SU-DHL-6 (cell line): Measurements from ENCODE around the gene SLC5A10.

ENCODE experiments used
- H2AFZ ChIP-seq: fragments of 200-600 bp; sonication (generic); 2 replicates; pipeline ENCODE4 v1.6.1; 2014; ENCODE audit warnings: low read depth, mild to moderate bottlenecking, moderate library complexity, mixed read lengths, antibody characterized with exemption, low read length; ENCODE audit not compliant: severe bottlenecking
- H3F3A ChIP-seq: fragments of 200-600 bp; shearing (Covaris generic); 2 replicates; pipeline ENCODE4 v1.6.0; 2016; ENCODE audit warnings: antibody characterized with exemption, mild to moderate bottlenecking; ENCODE audit not compliant: insufficient read depth
- H3K27ac ChIP-seq: fragments of 200-600 bp; sonication (generic); 2 replicates; pipeline ENCODE4 v1.5.1; 2016; ENCODE audit warnings: low read depth, mild to moderate bottlenecking, low read length, moderate library complexity, mixed read lengths
- H3K27me3 ChIP-seq: fragments of 200-600 bp; sonication (generic), shearing (Covaris generic); 2 replicates; pipeline ENCODE4 v1.6.0; 2014; ENCODE audit warnings: mild to moderate bottlenecking, low read length
- H3K36me3 ChIP-seq: fragments of 200-600 bp; sonication (generic); 2 replicates; pipeline ENCODE4 v1.6.1; 2014; ENCODE audit warnings: mild to moderate bottlenecking, low read length, mixed read lengths
- H3K4me2 ChIP-seq: fragments of 300-600, 200-600 bp; shearing (Covaris generic), sonication (generic); 2 replicates; pipeline ENCODE4 v1.6.0; 2014; ENCODE audit warnings: low read length, low read depth, mild to moderate bottlenecking; ENCODE audit not compliant: poor library complexity, severe bottlenecking
- H3K4me3 ChIP-seq: fragments of 200-600 bp; sonication (generic); 2 replicates; pipeline ENCODE4 v1.5.1; 2014; ENCODE audit warnings: antibody characterized with exemption, low read length, mild to moderate bottlenecking, mixed read lengths; ENCODE audit not compliant: insufficient read depth, poor library complexity, severe bottlenecking
- H3K79me2 ChIP-seq: fragments of 200-600 bp; sonication (generic); 2 replicates; pipeline ENCODE4 v1.6.1; 2014; ENCODE audit warnings: mild to moderate bottlenecking, low read length, moderate library complexity; ENCODE audit not compliant: insufficient read depth
- H3K9ac ChIP-seq: fragments of 200-600 bp; sonication (generic); 2 replicates; pipeline ENCODE4 v1.7.0; 2014; ENCODE audit warnings: mild to moderate bottlenecking, low read length
- H3K9me2 ChIP-seq: fragments of 200-600 bp; sonication (generic); replicated peaks from 2 replicates; pipeline ENCODE4 v1.6.1; 2014; ENCODE audit warnings: low read length; ENCODE audit not compliant: insufficient read depth
- H3K9me3 ChIP-seq: fragments of 200-600 bp; sonication (generic); 2 replicates; pipeline ENCODE4 v1.6.1; 2014; ENCODE audit warnings: low read length, mixed read lengths; ENCODE audit not compliant: insufficient read depth
- H4K20me1 ChIP-seq: fragments of 200-600 bp; sonication (generic); 2 replicates; pipeline ENCODE4 v1.6.1; 2014; ENCODE audit warnings: low read depth, mild to moderate bottlenecking, antibody characterized with exemption, low read length, moderate library complexity, mixed read lengths
- CTCF ChIP-seq: fragments of 200-600 bp; sonication (generic); IDR thresholded peaks from one replicate; pipeline ENCODE4 v1.5.1; 2017; ENCODE audit warnings: antibody characterized with exemption, mild to moderate bottlenecking, low read length, moderate library complexity; ENCODE audit not compliant: insufficient read depth, poor library complexity, severe bottlenecking
- EZH2phosphoT487 ChIP-seq: fragments of 200-600 bp; sonication (generic), shearing (Covaris generic); conservative IDR thresholded peaks from 2 replicates; pipeline ENCODE4 v1.6.1; 2018; ENCODE audit warnings: mild to moderate bottlenecking, antibody characterized with exemption, low read length, moderate library complexity, mixed read lengths

SLC5A10 gene

DNA sequence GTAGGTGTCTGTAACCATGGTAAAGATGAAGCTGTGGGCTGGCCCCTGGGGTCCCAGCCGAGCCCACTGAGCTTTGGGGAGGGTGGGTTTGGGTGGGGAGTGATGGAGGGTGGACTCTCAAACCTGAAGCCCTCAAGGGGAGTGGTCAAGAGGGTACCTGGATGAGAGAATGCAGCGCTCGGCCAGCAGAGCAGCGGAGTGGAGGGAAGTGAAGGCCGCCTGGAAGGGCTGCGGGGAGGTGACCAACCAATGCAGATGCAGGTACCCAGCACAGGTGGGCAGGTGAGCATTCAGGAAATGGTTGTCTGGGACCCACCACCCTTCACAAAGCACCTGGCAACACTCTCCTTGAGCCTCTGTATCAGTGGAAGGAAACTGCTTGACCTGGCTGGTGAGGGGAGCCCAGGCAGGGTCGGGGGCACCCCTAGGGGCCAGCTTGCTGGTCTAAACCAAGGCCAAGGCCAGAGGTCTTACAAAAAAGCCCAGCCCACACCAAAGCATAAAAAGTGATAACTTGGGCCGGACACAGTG is 3.4 kb upstream of the SLC5A10 start:
- Histone ChIP-seq H3K36me3 (no peaks in the 10 kb centered on the region), H3K9me2 (no peaks in the 10 kb centered on the region), H4K20me1 (no peaks in the 10 kb centered on the region), H3K9ac (no peak overlapping the region), H3K9me3 (no peaks in the 10 kb centered on the region), H3K79me2 (no peaks in the 10 kb centered on the region), H3K4me3 (no peak overlapping the region), H3K27me3 (no peaks in the 10 kb centered on the region), H3F3A (no peaks in the 10 kb centered on the region), H3K27ac (no peak overlapping the region), H2AFZ (no peak overlapping the region), H3K4me2 (no peak overlapping the region)
- no peak for TF ChIP-seq CTCF
- TF ChIP-seq EZH2phosphoT487: no peak

DNA sequence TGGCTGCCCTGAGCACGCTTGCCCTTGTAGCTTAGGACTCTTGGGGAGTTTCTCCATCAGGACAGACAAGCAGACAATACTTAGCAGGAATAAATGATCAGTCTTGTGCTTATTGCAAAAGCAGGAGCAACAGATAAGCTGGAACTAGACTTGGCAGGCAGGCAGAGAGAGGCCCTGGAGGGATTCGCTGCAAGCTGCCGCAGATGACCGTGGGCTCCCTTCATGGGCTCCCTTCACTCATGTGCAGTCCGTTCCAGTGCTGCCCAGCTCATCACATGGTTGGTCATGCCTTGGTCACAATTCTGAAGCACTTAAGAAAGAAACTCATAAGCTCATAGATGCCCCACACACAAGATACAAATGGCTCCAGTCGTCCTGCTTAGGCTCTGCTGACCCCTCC is 2.4 kb upstream of the SLC5A10 start:
- H4K20me1 ChIP-seq: no peaks in the 10 kb centered on the region
- no peaks in the 10 kb centered on the region for H3K9me2 ChIP-seq
- no peaks in the 10 kb centered on the region for H3K9me3 ChIP-seq
- H3F3A ChIP-seq: no peaks in the 10 kb centered on the region
- H3K4me3 ChIP-seq: no peak overlapping the region
- no peak overlapping the region for H2AFZ ChIP-seq
- H3K27me3 ChIP-seq: no peaks in the 10 kb centered on the region
- H3K9ac ChIP-seq: no peak overlapping the region
- TF ChIP-seq CTCF (no peak), EZH2phosphoT487 (no peak)
- no peak overlapping the region for H3K27ac ChIP-seq
- no peak overlapping the region for H3K4me2 ChIP-seq
- H3K36me3 ChIP-seq: no peaks in the 10 kb centered on the region
- H3K79me2 ChIP-seq: no peaks in the 10 kb centered on the region

- no peaks in the 10 kb centered on the region for H3K36me3 ChIP-seq
- no peaks in the 10 kb centered on the region for H3K9me3 ChIP-seq
- H3F3A ChIP-seq: no peaks in the 10 kb centered on the region
- no peaks in the 10 kb centered on the region for H3K27me3 ChIP-seq
- TF ChIP-seq EZH2phosphoT487 (no peak), CTCF (no peak)
- H3K9me2 ChIP-seq: no peaks in the 10 kb centered on the region
- no peak overlapping the region for H3K4me2 ChIP-seq
- H3K4me3 ChIP-seq: no peak overlapping the region
- no peak overlapping the region for H3K27ac ChIP-seq
- H3K79me2 ChIP-seq: no peaks in the 10 kb centered on the region
- H2AFZ ChIP-seq: no peak overlapping the region
- H3K9ac ChIP-seq: no peak overlapping the region
- H4K20me1 ChIP-seq: no peaks in the 10 kb centered on the region
These were observed 1.6 kb upstream of the SLC5A10 start for GRCh38 chr17:18950346-18950745.
